ENCODE results near the gene GTF2A1L.
"Not testable (repeated sequence)": the region's sequence is repeated elsewhere in the genome, so short reads cannot be mapped to it uniquely, and the experiment has no call there.

GRCh38 chr2:48622691-48623090, 5.0 kb downstream of the GTF2A1L start:
- TF ChIP-seq CTCF (conservative IDR thresholded peaks at IDR 0.05 in 1 of 2, IDR thresholded peaks at IDR 0.05 in 1 of 2; ENCODE audit: extremely low read depth in 1 of 2, insufficient read depth in 1 of 2, low read depth in 1 of 2, low read length in 2 of 2); EZH2 (IDR thresholded peaks at IDR 0.05; ENCODE audit: borderline replicate concordance, low read length): not testable (repeated sequence)
